SH-SY5Y (cell line): ENCODE results near the gene TXNL4A.

ENCODE experiments used
- GATA2 ChIP-seq: IDR thresholded peaks from 2 replicates; pipeline ENCODE4 v1.6.1; 2011; ENCODE audit warnings: mild to moderate bottlenecking, low read depth, low read length
- GATA3 ChIP-seq: IDR thresholded peaks from 2 replicates; pipeline ENCODE4 v1.6.1; 2011; ENCODE audit warnings: low read depth, mild to moderate bottlenecking, low read length, moderate library complexity

DNA sequence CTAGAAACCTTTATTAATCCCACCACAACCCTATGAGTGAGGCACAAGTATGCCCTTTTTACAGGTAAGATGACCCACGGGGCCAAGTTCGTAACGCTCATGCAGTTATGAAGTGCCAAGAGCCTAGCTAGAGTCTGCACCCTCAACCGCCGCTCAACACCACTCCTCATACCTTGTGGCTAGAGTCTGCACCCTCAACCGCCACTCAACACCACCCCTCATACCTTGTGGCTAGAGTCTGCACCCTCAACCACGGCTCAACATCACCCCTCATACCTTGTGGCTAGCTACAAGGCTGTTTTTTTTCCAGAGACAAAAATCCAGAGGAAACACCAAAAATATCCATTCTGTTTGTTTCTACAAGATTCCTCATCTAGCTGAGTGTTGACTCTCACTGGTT, 4.6 kb downstream of the TXNL4A start:
- TF ChIP-seq GATA3 (no peak), GATA2 (no peak)
